Endodermal cell (in vitro differentiated cells): ENCODE measurements around the gene VPS35L. TPM values are rescaled to one million over a fixed set of nuclear protein-coding genes. Genes with fewer than 3 reads are reported as not detected.
A peak's percentile ranks its signal among the peaks of the same experiment; 100 is the strongest.

Experiments used
- DNase-seq: peaks from one replicate; pipeline ENCODE4 v3.0.0-alpha.2; 2017
- H3K27ac ChIP-seq: 2 replicates; pipeline ENCODE4 v1.5.1; 2013; ENCODE audit warnings: mild to moderate bottlenecking, low read depth, low read length, moderate library complexity
- H3K27me3 ChIP-seq: 2 replicates; pipeline ENCODE4 v1.6.1; 2013; ENCODE audit warnings: mild to moderate bottlenecking, low read length, moderate library complexity; ENCODE audit not compliant: insufficient read depth, control insufficient read depth, poor library complexity, severe bottlenecking
- H3K36me3 ChIP-seq: 2 replicates; pipeline ENCODE4 v1.7.0; 2013; ENCODE audit warnings: mild to moderate bottlenecking, low read length, moderate library complexity; ENCODE audit not compliant: control insufficient read depth, insufficient read depth
- H3K4me1 ChIP-seq: one replicate; pipeline ENCODE4 v1.7.0; 2013; ENCODE audit warnings: low read length; ENCODE audit not compliant: control insufficient read depth, insufficient read depth
- H3K4me3 ChIP-seq: 2 replicates; pipeline ENCODE4 v1.5.1; 2013; ENCODE audit warnings: mild to moderate bottlenecking, low read length, moderate library complexity
- H3K9ac ChIP-seq: 2 replicates; pipeline ENCODE4 v1.6.1; 2013; ENCODE audit warnings: mild to moderate bottlenecking, low read length, moderate library complexity; ENCODE audit not compliant: poor library complexity, severe bottlenecking; ENCODE audit errors: extremely low read depth
- H3K9me3 ChIP-seq: 2 replicates; pipeline ENCODE4 v1.6.1; 2013; ENCODE audit warnings: mild to moderate bottlenecking, low read length, moderate library complexity; ENCODE audit not compliant: control insufficient read depth
- H3K27ac Mint-ChIP-seq: 2 replicates; pipeline ENCODE4 v1.8.0; 2020; ENCODE audit warnings: mixed read lengths
- H3K27me3 Mint-ChIP-seq: 2 replicates; pipeline ENCODE4 v1.8.0; 2021; ENCODE audit warnings: mild to moderate bottlenecking, mixed read lengths; ENCODE audit not compliant: insufficient read depth
- H3K36me3 Mint-ChIP-seq: 2 replicates; pipeline ENCODE4 v1.8.0; 2020; ENCODE audit warnings: low read depth, mixed read lengths
- H3K4me1 Mint-ChIP-seq: 2 replicates; pipeline ENCODE4 v1.8.0; 2020; ENCODE audit warnings: mixed read lengths
- H3K4me3 Mint-ChIP-seq: 2 replicates; pipeline ENCODE4 v1.8.0; 2020; ENCODE audit warnings: mild to moderate bottlenecking, moderate library complexity, mixed read lengths
- H3K9me3 Mint-ChIP-seq: 2 replicates; pipeline ENCODE4 v1.8.0; 2020; ENCODE audit warnings: mild to moderate bottlenecking, mixed read lengths
- CTCF ChIP-seq: fragments of 200-600 bp; sonication (generic); conservative IDR thresholded peaks from 2 replicates; pipeline ENCODE4 v1.5.0; 2021; ENCODE audit warnings: antibody characterized with exemption, mild to moderate bottlenecking
- WGBS, 2 experiments: methylation state at CpG; one replicate each; pipeline versions ENCODE4 v1.1.5 to v1.1.7; 2013; ENCODE audit warnings: missing lambda C conversion rate in 2 of 2, mixed read lengths in 1 of 2; ENCODE audit not compliant: insufficient coverage in 1 of 2, insufficient read length in 1 of 2; 5-methylcytosine and 5-hydroxymethylcytosine counted together
- total RNA-seq, 2 donors: library from RNA; stranded (reverse); fragmentation: NEBNext Ultra II Directional in 1 of 2; extraction: Animal tissue kit (Norgen Biotek cat#: 25700) in 1 of 2; gene quantifications; 2 replicates in 1 of 2; 3 replicates in 1 of 2; pipeline ENCODE4 v1.2.1, GENCODE V29; 2021

VPS35L gene
- total RNA-seq, 2 donors from 2014 or later, result 61.5 to 82.0 TPM

- peak overlapping the region; percentile 35 for H3K27ac Mint-ChIP-seq
- H3K27ac ChIP-seq, result no peak overlapping the region
- peaks cover 38% of the 10 kb centered on the region for H3K4me1 Mint-ChIP-seq
- peak; percentile 76 for DNase-seq
- 31 to 39% methylated on average over 3 to 7 of the region's 7 CpGs for WGBS, 2 experiments
- H3K27me3 ChIP-seq, result no peaks in the 10 kb centered on the region
- peaks cover 3% of the 10 kb centered on the region for H3K4me1 ChIP-seq
- no peaks in the 10 kb centered on the region for H3K27me3 Mint-ChIP-seq
- H3K4me3 Mint-ChIP-seq, result no peak overlapping the region
- TF ChIP-seq CTCF, result no peak
- no peak overlapping the region for H3K9ac ChIP-seq
- H3K36me3 Mint-ChIP-seq, result peaks cover 6% of the 10 kb centered on the region
- peaks cover 1% of the 10 kb centered on the region for H3K9me3 Mint-ChIP-seq
- no peaks in the 10 kb centered on the region for H3K9me3 ChIP-seq
- H3K36me3 ChIP-seq, result no peaks in the 10 kb centered on the region
- H3K4me3 ChIP-seq, result no peak overlapping the region
These were observed 167.5 kb downstream of the VPS35L start for GRCh38 chr16:19722981-19723380.

- no peak overlapping the region for H3K4me3 Mint-ChIP-seq
- H3K4me1 Mint-ChIP-seq, result peaks cover 6% of the 10 kb centered on the region
- peaks cover 15% of the 10 kb centered on the region for H3K36me3 ChIP-seq
- H3K9ac ChIP-seq, result no peak overlapping the region
- no peak for DNase-seq
- H3K27me3 Mint-ChIP-seq, result no peaks in the 10 kb centered on the region
- no peak overlapping the region for H3K4me3 ChIP-seq
- H3K36me3 Mint-ChIP-seq, result peaks cover 32% of the 10 kb centered on the region
- no peak overlapping the region for H3K27ac ChIP-seq
- H3K9me3 ChIP-seq, result no peaks in the 10 kb centered on the region
- no peaks in the 10 kb centered on the region for H3K4me1 ChIP-seq
- 96 to 100% methylated on average over 3 of the region's 3 CpGs for WGBS, 2 experiments
- H3K27me3 ChIP-seq, result no peaks in the 10 kb centered on the region
- TF ChIP-seq CTCF, result no peak
- no peak overlapping the region for H3K27ac Mint-ChIP-seq
- H3K9me3 Mint-ChIP-seq, result peaks cover 1% of the 10 kb centered on the region
These were observed 173.1 kb downstream of the VPS35L start for GRCh38 chr16:19728636-19728965.

GRCh38 chr16:19733551-19733950, 178.0 kb downstream of the VPS35L start:
- H3K27ac Mint-ChIP-seq, result no peak overlapping the region
- no peak overlapping the region for H3K4me3 ChIP-seq
- H3K9me3 ChIP-seq, result no peaks in the 10 kb centered on the region
- no peak for DNase-seq
- H3K9me3 Mint-ChIP-seq, result no peaks in the 10 kb centered on the region
- 91 to 96% methylated on average over 3 to 6 of the region's 6 CpGs for WGBS, 2 experiments
- peaks cover 45% of the 10 kb centered on the region for H3K36me3 ChIP-seq
- H3K36me3 Mint-ChIP-seq, result peaks cover 54% of the 10 kb centered on the region
- TF ChIP-seq CTCF, result no peak
- no peaks in the 10 kb centered on the region for H3K4me1 Mint-ChIP-seq
- H3K4me1 ChIP-seq, result no peaks in the 10 kb centered on the region
- H3K4me3 Mint-ChIP-seq, result no peak overlapping the region
- no peaks in the 10 kb centered on the region for H3K27me3 Mint-ChIP-seq
- no peak overlapping the region for H3K27ac ChIP-seq
- H3K27me3 ChIP-seq, result no peaks in the 10 kb centered on the region
- H3K9ac ChIP-seq, result no peak overlapping the region
